Retinal pigment epithelial cell (primary cell): Measurements from ENCODE around the gene KLHL17.
"Not testable (repeated sequence)": the region's sequence is repeated elsewhere in the genome, so short reads cannot be mapped to it uniquely, and the experiment has no call there.

Source experiments
- DNase-seq: peaks from one replicate; pipeline ENCODE4 v3.0.0-alpha.2; 2010; ENCODE audit warnings: low read depth
- H3K4me3 ChIP-seq: 2 replicates; pipeline ENCODE4 v1.5.1; 2011; ENCODE audit warnings: mild to moderate bottlenecking, low read length, control low read depth, moderate library complexity
- CTCF ChIP-seq: conservative IDR thresholded peaks from 2 replicates; pipeline ENCODE4 v1.5.1; 2011; ENCODE audit warnings: low read depth, low read length, control low read depth, inconsistent platforms

KLHL17 gene

GRCh38 chr1:992362-992761, 32.0 kb downstream of the KLHL17 start:
- H3K4me3 ChIP-seq, result no peak overlapping the region
- no peak for DNase-seq
- TF ChIP-seq CTCF, result no peak

- no peak for TF ChIP-seq CTCF
- DNase-seq, result no peak
- H3K4me3 ChIP-seq, result no peak overlapping the region
These were observed 33.1 kb downstream of the KLHL17 start for GRCh38 chr1:993379-993995.

- H3K4me3 ChIP-seq, DNase-seq: not testable (repeated sequence)
These were observed 34.2 kb downstream of the KLHL17 start for GRCh38 chr1:994546-994945.

GRCh38 chr1:995665-996633, 35.6 kb downstream of the KLHL17 start:
- TF ChIP-seq CTCF, result no peak
- no peak for DNase-seq

DNA sequence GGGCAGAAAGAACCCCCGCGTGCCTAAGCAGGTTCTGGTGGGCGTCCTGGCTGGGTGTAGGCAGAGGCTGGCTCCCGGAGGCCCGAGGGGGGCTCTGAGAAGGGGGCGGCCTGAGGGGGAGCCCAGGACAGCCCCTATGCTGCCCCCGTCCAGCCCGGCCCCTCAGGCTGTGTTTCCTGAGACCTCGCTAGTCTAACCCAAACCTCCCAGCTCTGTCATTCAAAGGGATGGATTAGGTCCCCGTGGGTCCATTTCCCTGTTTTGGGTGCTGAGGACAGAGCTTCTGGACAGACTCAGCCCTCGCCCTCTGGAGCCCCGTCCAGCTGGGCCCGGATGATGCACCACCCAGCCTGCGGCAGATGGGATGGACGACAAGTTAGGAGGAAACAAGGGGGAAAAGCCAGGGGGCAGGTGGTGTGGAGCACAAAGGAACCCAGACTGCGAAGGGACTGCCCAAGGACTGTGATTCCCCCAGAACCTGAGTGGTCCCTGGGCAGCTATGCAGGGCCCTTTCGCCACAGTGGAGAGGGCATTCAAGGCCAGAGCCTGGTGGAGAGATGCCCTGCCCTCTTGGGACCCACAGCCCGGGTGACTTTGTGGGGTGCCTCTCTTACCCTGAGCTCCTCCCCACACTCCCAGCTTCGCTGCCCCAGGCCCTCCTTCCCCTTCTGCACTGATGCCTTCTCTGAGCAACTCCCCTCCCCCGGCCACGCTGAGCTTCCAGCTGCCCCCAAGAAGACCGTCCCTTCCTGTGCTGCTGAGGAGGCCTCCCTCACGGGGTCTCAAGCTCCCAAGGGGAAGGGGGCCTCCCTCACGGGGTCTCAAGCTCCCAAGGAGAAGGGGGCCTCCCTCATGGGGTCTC, 36.7 kb downstream of the KLHL17 start:
- TF ChIP-seq CTCF, result no peak
- no peak for DNase-seq
- H3K4me3 ChIP-seq, result no peak overlapping the region

More at GRCh38 chr1:995665-996633, 35.6 kb downstream of the KLHL17 start:
- no peak overlapping the region for H3K4me3 ChIP-seq

- H3K4me3 ChIP-seq, result no peak overlapping the region
- TF ChIP-seq CTCF, result no peak
- no peak for DNase-seq
These were observed 37.3 kb downstream of the KLHL17 start for GRCh38 chr1:997713-997992.

DNA sequence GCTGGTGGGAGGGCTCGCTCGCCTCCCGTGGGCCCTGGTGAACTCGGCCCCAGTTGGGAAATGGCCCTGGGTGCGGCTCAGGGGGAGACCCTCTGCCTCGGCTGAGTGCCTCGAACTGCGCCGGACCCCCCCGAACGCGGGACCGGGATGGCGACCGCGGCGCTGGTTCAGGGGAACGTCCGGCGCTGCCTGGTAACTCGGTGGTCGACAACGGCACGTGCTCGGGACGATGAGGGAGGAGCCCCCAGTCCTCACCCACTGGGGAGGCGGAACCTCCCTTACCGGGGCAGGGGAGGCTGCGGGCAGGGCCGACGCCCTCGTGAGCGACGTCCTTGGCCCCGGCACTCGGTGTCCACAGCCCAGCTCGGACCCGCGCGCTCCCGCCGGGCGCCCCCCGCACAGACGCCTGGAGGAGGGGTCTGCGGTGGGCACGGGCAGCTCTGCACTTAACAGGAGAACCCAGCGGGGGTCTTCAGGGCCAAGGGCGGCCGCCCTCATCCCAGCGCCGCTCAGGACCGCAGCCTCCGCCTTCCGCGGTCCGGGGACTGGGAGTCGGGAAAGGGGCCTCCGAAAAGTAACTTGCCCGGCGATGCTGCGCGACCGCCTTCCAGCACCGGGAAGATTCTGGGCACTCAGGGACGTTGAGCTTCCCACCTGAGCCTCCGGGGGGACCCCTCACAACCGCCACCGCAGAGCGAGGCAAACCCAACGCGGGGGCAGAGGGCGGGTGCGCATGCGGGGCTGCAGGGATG, 37.8 kb downstream of the KLHL17 start:
- DNase-seq, result no peak
- H3K4me3 ChIP-seq, result peak overlapping the region; percentile 46
- TF ChIP-seq CTCF, result peak; percentile 3
